Activated CD8-positive, alpha-beta memory T cell treated with anti-CD3 and anti-CD28 coated beads, Interleukin-2, amount 10 ng/mL, durations not matched to agents 7 days and 5 days (primary cell): ENCODE measurements around the gene VPS52. TPM values are rescaled to one million over a fixed set of nuclear protein-coding genes. Genes with fewer than 3 reads are reported as not detected.

Experiments
- ATAC-seq: fragments of 150-1000 bp; cut with Tn5 transposase; one replicate; pipeline ENCODE4 v1.10.0; 2021; ENCODE audit warnings: moderate library complexity
- CTCF ChIA-PET: fragments of 350-600 bp; sonication (Branson Sonifier 250); formaldehyde crosslinking; loops from one replicate; lab custom pipeline; 2021; ENCODE audit warnings: antibody characterized with exemption; lab: Charles Lee
- DNase-seq: peaks from one replicate; pipeline ENCODE4 v3.0.0-alpha.2; 2020
- H3K27ac Mint-ChIP-seq: one replicate; pipeline ENCODE4 v1.8.0; 2021; ENCODE audit warnings: mild to moderate bottlenecking, mixed read lengths
- H3K27me3 Mint-ChIP-seq: one replicate; pipeline ENCODE4 v1.8.0; 2021; ENCODE audit warnings: mixed read lengths
- H3K36me3 Mint-ChIP-seq: one replicate; pipeline ENCODE4 v1.8.0; 2021; ENCODE audit warnings: mild to moderate bottlenecking, mixed read lengths
- H3K4me1 Mint-ChIP-seq: one replicate; pipeline ENCODE4 v1.8.0; 2021; ENCODE audit warnings: mixed read lengths
- H3K4me3 Mint-ChIP-seq: one replicate; pipeline ENCODE4 v1.8.0; 2021; ENCODE audit warnings: mild to moderate bottlenecking, moderate library complexity, mixed read lengths
- H3K9me3 Mint-ChIP-seq: one replicate; pipeline ENCODE4 v1.8.0; 2022; ENCODE audit warnings: low read depth, mixed read lengths
- total RNA-seq, 2 experiments: library from RNA; stranded (reverse); gene quantifications; one replicate each; pipeline ENCODE4 v1.2.3, GENCODE V29; 2021

VPS52 gene
- total RNA-seq, 2 experiments from 2014 or later, result 60.6 to 63.3 TPM

- H3K4me3 Mint-ChIP-seq, result no peak overlapping the region
- no peak for DNase-seq
- no peak for ATAC-seq
- no peak overlapping the region for H3K27ac Mint-ChIP-seq
- H3K36me3 Mint-ChIP-seq, result peaks cover 8% of the 10 kb centered on the region
- H3K4me1 Mint-ChIP-seq, result peaks cover 14% of the 10 kb centered on the region
- H3K27me3 Mint-ChIP-seq, result peaks cover 51% of the 10 kb centered on the region
- CTCF ChIA-PET, result no interaction called here
- H3K9me3 Mint-ChIP-seq, result no peaks in the 10 kb centered on the region
These were observed 55.5 kb downstream of the VPS52 start for GRCh38 chr6:33216117-33216649.

DNA sequence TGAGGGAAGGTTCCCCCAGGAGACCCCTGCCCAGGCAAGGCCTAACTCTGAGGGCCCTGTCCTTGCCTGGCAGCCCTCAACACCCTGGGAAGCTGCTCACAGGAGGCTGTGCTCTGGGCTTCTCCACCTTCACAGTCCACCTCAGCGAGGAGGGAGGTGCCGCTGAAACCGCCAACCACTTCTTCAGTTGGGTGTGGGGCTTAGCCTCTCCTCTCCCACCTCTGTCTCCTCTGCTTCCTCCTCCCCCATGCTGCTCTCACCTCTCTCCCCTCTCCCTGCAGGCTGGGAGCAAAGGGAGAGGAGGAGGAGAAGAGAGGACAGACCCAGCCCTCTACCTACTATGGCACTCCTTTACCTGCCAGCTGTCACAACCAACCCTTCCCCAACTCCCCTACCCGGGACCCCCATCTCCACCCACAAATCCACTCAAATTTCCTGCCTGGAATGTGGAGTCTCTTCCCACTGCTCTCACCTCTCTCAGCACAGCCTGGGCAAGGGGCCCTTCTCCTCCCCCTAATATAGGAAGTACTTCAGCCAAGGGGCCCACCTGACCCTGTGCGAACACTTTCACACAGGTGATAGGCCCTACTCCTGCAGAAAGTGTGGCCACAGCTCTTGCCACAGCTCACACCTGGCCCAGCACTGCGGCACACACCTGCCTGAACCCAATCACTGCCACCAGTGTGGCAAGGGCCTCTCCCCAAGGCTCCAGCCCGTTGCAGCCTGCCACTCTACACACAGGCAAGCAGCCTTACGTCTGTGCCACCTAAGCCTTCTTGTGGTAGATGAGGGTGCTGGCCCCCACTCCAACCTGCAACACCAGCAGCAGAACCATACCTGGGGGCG is 56.2 kb downstream of the VPS52 start:
- CTCF ChIA-PET, result no interaction called here
- no peak for ATAC-seq
- peaks cover 50% of the 10 kb centered on the region for H3K27me3 Mint-ChIP-seq
- H3K27ac Mint-ChIP-seq, result no peak overlapping the region
- DNase-seq, result no peak
- H3K4me3 Mint-ChIP-seq, result no peak overlapping the region
- H3K4me1 Mint-ChIP-seq, result peaks cover 16% of the 10 kb centered on the region
- H3K9me3 Mint-ChIP-seq, result no peaks in the 10 kb centered on the region
- H3K36me3 Mint-ChIP-seq, result peaks cover 10% of the 10 kb centered on the region

DNA sequence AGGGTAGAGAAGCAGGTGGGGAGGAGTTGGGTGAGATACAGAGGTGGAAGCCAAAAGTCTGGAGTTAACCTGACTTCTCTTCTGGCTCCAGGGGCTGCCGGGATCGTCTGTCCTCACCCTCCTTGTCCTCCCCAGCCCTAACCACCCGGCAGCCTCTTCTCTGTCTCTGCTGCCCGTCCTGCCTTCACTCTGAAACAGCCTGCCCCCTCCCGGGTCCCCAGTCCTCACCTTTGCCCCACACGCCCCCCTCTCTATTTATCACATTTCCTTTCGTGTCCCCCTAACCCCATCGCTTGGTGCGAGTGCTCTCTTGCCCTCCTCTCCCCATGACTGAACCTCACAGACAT is 57.7 kb downstream of the VPS52 start:
- H3K36me3 Mint-ChIP-seq, result peaks cover 18% of the 10 kb centered on the region
- H3K4me1 Mint-ChIP-seq, result peaks cover 25% of the 10 kb centered on the region
- ATAC-seq (no peak), DNase-seq (no peak)
- H3K27ac Mint-ChIP-seq, result no peak overlapping the region
- CTCF ChIA-PET, result no interaction called here
- peaks cover 44% of the 10 kb centered on the region for H3K27me3 Mint-ChIP-seq
- H3K9me3 Mint-ChIP-seq, result no peaks in the 10 kb centered on the region
- H3K4me3 Mint-ChIP-seq, result no peak overlapping the region

- Mint-ChIP-seq H3K4me1 (peaks cover 28% of the 10 kb centered on the region), H3K4me3 (no peak overlapping the region)
These were observed 58.3 kb downstream of the VPS52 start for GRCh38 chr6:33213166-33213988.

DNA sequence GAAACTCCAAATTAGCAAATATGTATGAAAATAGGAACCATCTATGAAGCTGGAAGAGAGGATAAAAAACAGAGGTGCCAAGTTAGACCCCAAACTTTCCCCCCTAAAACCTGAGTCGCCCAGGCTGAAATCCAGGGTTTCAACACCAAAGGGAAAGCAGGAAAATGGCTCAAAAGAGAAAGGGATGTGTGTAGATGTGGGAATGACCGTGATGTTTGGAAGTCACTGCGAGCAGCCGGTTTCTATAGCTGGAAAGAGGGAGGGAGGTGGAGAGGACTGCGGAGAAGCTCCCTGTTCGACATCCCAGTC is 58.9 kb downstream of the VPS52 start:
- H3K4me1 Mint-ChIP-seq, result peaks cover 28% of the 10 kb centered on the region
- no peak overlapping the region for H3K27ac Mint-ChIP-seq
- CTCF ChIA-PET, result no interaction called here
- no peak overlapping the region for H3K4me3 Mint-ChIP-seq
- no peak for ATAC-seq
- no peaks in the 10 kb centered on the region for H3K9me3 Mint-ChIP-seq
- H3K36me3 Mint-ChIP-seq, result peaks cover 18% of the 10 kb centered on the region
- H3K27me3 Mint-ChIP-seq, result peaks cover 33% of the 10 kb centered on the region
- DNase-seq, result no peak

More at GRCh38 chr6:33213166-33213988, 58.3 kb downstream of the VPS52 start:
- CTCF ChIA-PET, result no interaction called here
- no peaks in the 10 kb centered on the region for H3K9me3 Mint-ChIP-seq
- peaks cover 18% of the 10 kb centered on the region for H3K36me3 Mint-ChIP-seq
- DNase-seq (peak; percentile 40), ATAC-seq (peak; percentile 21)
- no peak overlapping the region for H3K27ac Mint-ChIP-seq
- H3K27me3 Mint-ChIP-seq, result peaks cover 39% of the 10 kb centered on the region

GRCh38 chr6:33211666-33212422 is 59.8 kb downstream of the VPS52 start:
- H3K27ac Mint-ChIP-seq, result no peak overlapping the region
- H3K9me3 Mint-ChIP-seq, result no peaks in the 10 kb centered on the region
- peaks cover 29% of the 10 kb centered on the region for H3K4me1 Mint-ChIP-seq

GRCh38 chr6:33211136-33211535 is 60.5 kb downstream of the VPS52 start:
- ATAC-seq, result no peak
- H3K27me3 Mint-ChIP-seq, result peaks cover 28% of the 10 kb centered on the region
- no peaks in the 10 kb centered on the region for H3K9me3 Mint-ChIP-seq
- H3K27ac Mint-ChIP-seq, result no peak overlapping the region
- CTCF ChIA-PET, result no interaction called here
- DNase-seq, result no peak
- H3K4me1 Mint-ChIP-seq, result peaks cover 36% of the 10 kb centered on the region
- H3K36me3 Mint-ChIP-seq, result peaks cover 18% of the 10 kb centered on the region
- no peak overlapping the region for H3K4me3 Mint-ChIP-seq

More at GRCh38 chr6:33211666-33212422, 59.8 kb downstream of the VPS52 start:
- DNase-seq (no peak), ATAC-seq (no peak)
- Mint-ChIP-seq H3K27me3 (peaks cover 28% of the 10 kb centered on the region), H3K4me3 (no peak overlapping the region), H3K36me3 (peaks cover 18% of the 10 kb centered on the region)
- CTCF ChIA-PET, result no interaction called here

- Mint-ChIP-seq H3K27me3 (peaks cover 23% of the 10 kb centered on the region), H3K36me3 (peaks cover 18% of the 10 kb centered on the region), H3K4me1 (peaks cover 49% of the 10 kb centered on the region), H3K4me3 (no peak overlapping the region), H3K9me3 (no peaks in the 10 kb centered on the region), H3K27ac (no peak overlapping the region)
- DNase-seq (no peak), ATAC-seq (no peak)
- CTCF ChIA-PET, result interaction anchor here (2.3 to 4.2 kb wide), 3 partner anchors 11 to 48 kb away, joined by 8 to 35 read pairs (median 10); no protein-coding TSS in a partner anchor
These were observed 61.8 kb downstream of the VPS52 start for GRCh38 chr6:33209856-33210255.

DNA sequence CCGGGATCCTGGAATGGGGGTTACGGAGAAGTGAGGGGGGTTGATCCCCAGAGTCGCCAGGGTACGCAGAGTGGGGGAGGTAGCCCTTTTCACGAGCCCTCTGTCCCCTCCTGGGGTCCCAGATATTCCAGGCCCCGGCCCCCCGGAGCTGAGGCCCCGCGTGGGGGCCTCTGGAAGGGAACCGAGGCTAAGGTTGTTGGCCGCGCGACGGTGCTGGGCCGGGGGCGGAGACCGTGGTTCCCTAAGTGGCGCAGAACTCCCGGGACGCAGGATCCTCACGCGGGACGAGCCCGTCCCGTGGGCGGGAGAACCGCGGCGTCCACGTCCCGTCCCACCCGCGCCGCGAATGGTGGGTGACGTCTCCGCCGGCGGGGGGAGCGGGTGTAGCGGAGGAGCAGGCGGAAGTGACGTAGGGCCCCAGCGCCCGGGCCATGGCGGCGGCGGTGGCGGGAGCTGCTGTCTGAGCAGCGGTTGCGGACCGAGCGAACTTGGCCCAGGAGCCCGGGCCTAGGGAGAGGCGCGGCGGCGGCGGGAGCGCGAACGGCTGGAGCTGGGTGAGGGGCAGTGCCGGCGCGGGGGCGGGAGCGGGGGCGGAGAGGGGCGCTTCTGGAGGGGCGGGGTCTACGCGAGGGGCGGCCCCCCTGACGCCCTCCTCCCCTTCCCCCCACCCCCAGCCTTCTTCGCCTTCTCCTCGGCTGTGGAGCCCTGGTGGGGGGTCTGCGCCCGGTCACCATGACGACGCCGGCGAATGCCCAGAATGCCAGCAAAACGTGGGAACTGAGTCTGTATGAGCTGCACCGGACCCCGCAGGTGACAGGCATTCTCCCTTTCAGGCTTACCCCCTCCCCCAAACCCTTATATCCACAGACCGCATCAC is 63.3 kb downstream of the VPS52 start, which contains the start of gene RING1:
Gene RING1 (plus strand): TSS at position 410 of the 877 bp plus-strand sequence. CDS start 323 bp downstream, at position 733.
- peaks cover 20% of the 10 kb centered on the region for H3K36me3 Mint-ChIP-seq
- H3K27ac Mint-ChIP-seq, result peak within 1 kb of the TSS; percentile 85
- peak within 1 kb of the TSS; percentile 82 for H3K4me3 Mint-ChIP-seq
- peak; percentile 89 for DNase-seq
- CTCF ChIA-PET, result interaction anchor here (0.8 to 4.2 kb wide), 7 partner anchors 10 to 82 kb away, joined by 3 to 35 read pairs (median 7); partner anchors contain the start of genes RPS18 and VPS52
- H3K4me1 Mint-ChIP-seq, result peaks cover 55% of the 10 kb centered on the region
- peaks cover 10% of the 10 kb centered on the region for H3K27me3 Mint-ChIP-seq
- peak; percentile 57 for ATAC-seq
- H3K9me3 Mint-ChIP-seq, result no peaks in the 10 kb centered on the region

- ATAC-seq, result no peak
- H3K4me1 Mint-ChIP-seq, result peaks cover 55% of the 10 kb centered on the region
- CTCF ChIA-PET, result interaction anchor here (2.3 to 4.2 kb wide), 3 partner anchors 9 to 46 kb away, joined by 8 to 35 read pairs (median 10); no protein-coding TSS in a partner anchor
- peaks cover 3% of the 10 kb centered on the region for H3K27me3 Mint-ChIP-seq
- H3K9me3 Mint-ChIP-seq, result no peaks in the 10 kb centered on the region
- DNase-seq, result peak; percentile 44
- H3K36me3 Mint-ChIP-seq, result peaks cover 25% of the 10 kb centered on the region
- peak overlapping the region; percentile 82 for H3K4me3 Mint-ChIP-seq
- peak overlapping the region; percentile 84 for H3K27ac Mint-ChIP-seq
These were observed 64.1 kb downstream of the VPS52 start for GRCh38 chr6:33207552-33208090.

DNA sequence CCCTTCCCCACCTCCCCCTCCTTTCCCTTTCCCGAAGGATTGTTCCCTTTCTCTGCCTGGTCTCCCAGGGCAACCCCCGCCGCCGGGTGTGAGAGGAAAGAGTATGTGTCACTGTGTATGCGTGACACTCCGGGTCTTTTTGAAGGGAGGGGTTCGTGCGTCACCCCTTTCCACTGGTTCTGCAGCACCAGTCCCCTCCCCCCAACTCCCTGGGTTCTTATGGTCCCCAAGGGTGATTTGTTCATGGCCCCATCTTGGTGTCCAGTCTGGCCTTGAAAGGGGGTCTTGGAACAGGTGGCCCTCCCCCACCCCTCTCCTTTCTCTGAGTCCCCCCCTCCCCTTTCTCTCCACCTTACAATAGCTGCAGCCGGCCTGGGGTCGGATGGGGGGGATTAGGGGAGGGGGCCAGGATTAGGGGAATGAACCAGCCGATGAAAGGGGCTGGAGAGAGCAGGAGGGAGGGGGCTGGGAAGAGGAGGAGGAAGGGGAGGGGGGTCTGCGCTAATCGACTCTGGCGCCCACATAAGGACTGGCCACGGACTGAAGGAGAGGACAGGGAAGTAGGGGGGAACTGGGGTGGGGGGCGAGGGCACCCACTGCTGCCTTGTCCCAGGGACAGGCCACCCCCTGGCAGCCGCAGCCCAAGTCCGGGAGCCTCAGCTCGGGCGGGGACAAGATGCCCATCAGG is 64.7 kb downstream of the VPS52 start:
- H3K27me3 Mint-ChIP-seq, result no peaks in the 10 kb centered on the region
- no peaks in the 10 kb centered on the region for H3K9me3 Mint-ChIP-seq
- H3K4me1 Mint-ChIP-seq, result peaks cover 58% of the 10 kb centered on the region
- no peak for ATAC-seq
- DNase-seq, result no peak
- peak overlapping the region; percentile 82 for H3K4me3 Mint-ChIP-seq
- CTCF ChIA-PET, result interaction anchor here (4.2 kb wide), 1 partner anchor 42 kb away, joined by 35 read pairs; no protein-coding TSS in a partner anchor
- H3K36me3 Mint-ChIP-seq, result peaks cover 27% of the 10 kb centered on the region
- H3K27ac Mint-ChIP-seq, result no peak overlapping the region
